SK-N-SH treated with all-trans-retinoic acid at 6 μM for 48 hours (cell line): ENCODE measurements around the gene TAS2R42.

Source experiments
- ARNTL ChIP-seq: fragments of 450-650 bp; formaldehyde crosslinking; IDR thresholded peaks from 2 replicates; pipeline ENCODE4 v1.5.0; 2020; ENCODE audit warnings: low read depth, mild to moderate bottlenecking, moderate library complexity, borderline replicate concordance
- ISL1 ChIP-seq: fragments of 250-450 bp; sonication (Bioruptor Pico); IDR thresholded peaks from 2 replicates; pipeline ENCODE4 v2.1.2; 2022; ENCODE audit warnings: mild to moderate bottlenecking, moderate library complexity
- PATZ1 ChIP-seq: fragments of 250-450 bp; sonication (Bioruptor Pico); IDR thresholded peaks from 2 replicates; pipeline ENCODE4 v1.8.0; 2020; ENCODE audit warnings: mild to moderate bottlenecking, moderate library complexity, borderline replicate concordance
- ZFP30 ChIP-seq: fragments of 450-650 bp; formaldehyde crosslinking; IDR thresholded peaks from 2 replicates; pipeline ENCODE4 v1.5.0; 2022; ENCODE audit warnings: mild to moderate bottlenecking, moderate library complexity

GRCh38 chr12:11136075-11136474 lies 50.7 kb downstream of the TAS2R42 start:
- TF ChIP-seq ARNTL (CRISPR knock-in tag) (no peak), ZFP30 (CRISPR knock-in tag) (no peak), PATZ1 (CRISPR knock-in tag) (no peak), ISL1 (CRISPR knock-in tag) (no peak)
